PC-3 (cell line): ENCODE results near the gene ARHGAP8.

Experiments
- CTCF ChIP-seq: fragments of 300-600 bp; sonication (generic); conservative IDR thresholded peaks from 2 replicates; pipeline ENCODE4 v1.5.1; 2017; ENCODE audit warnings: antibody characterized with exemption, low read depth, mild to moderate bottlenecking, low read length
- EZH2 ChIP-seq: fragments of 300-600 bp; sonication (generic); IDR thresholded peaks from one replicate; pipeline ENCODE4 v1.6.1; 2017; ENCODE audit warnings: antibody characterized with exemption, mild to moderate bottlenecking, low read length; ENCODE audit not compliant: unreplicated experiment
- EZH2phosphoT487 ChIP-seq: fragments of 300-600 bp; sonication (generic); IDR thresholded peaks from 2 replicates; pipeline ENCODE4 v1.6.1; 2018; ENCODE audit warnings: mild to moderate bottlenecking, antibody characterized with exemption, low read length, borderline replicate concordance

- TF ChIP-seq CTCF (no peak), EZH2 (no peak), EZH2phosphoT487 (no peak)
Measured at GRCh38 chr22:44862281-44862680, 109.9 kb downstream of the ARHGAP8 start.
